SK-N-SH (cell line): ENCODE measurements around the gene CPEB3.

ENCODE experiments used
- CTCF ChIP-seq: fragments of 200-600 bp; sonication (generic); IDR thresholded peaks from 2 replicates; pipeline ENCODE4 v1.6.1; 2017; ENCODE audit warnings: antibody characterized with exemption, mild to moderate bottlenecking, moderate library complexity
- MAX ChIP-seq: IDR thresholded peaks from 2 replicates; pipeline ENCODE4 v1.4.0; 2012; ENCODE audit warnings: low read depth

GRCh38 chr10:92222603-92223262 is 68.1 kb downstream of the CPEB3 start:
- no peak for TF ChIP-seq MAX
- TF ChIP-seq CTCF: no peak
